Activated T-helper 1 cell treated with Interleukin-2 at 50 U/mL for 16 hours (primary cell): ENCODE results near the gene ARHGEF37.

Experiments
- DNase-seq: peaks from one replicate; pipeline ENCODE4 v3.0.0-alpha.2; 2020; ENCODE audit warnings: low read depth

The ARHGEF37 gene

DNA sequence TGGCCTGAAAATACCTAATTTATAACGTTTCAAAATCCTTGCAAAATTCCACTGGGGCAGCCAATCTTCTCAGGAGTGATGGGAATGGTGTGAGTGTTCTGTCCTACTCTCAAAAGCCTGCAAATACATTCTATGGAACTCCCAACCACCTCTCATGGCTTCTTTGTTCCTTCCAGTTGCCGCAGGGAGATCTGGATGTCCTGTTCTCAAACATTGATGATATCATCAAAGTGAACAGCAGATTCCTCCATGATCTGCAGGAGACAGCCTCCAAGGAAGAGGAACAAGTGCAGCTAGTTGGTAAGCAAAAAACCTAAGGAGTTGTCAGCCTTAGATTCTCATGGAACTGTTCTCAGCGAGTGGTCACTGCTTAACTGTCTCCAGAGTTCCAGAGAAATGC is 19.6 kb downstream of the ARHGEF37 start:
- DNase-seq: no peak

DNA sequence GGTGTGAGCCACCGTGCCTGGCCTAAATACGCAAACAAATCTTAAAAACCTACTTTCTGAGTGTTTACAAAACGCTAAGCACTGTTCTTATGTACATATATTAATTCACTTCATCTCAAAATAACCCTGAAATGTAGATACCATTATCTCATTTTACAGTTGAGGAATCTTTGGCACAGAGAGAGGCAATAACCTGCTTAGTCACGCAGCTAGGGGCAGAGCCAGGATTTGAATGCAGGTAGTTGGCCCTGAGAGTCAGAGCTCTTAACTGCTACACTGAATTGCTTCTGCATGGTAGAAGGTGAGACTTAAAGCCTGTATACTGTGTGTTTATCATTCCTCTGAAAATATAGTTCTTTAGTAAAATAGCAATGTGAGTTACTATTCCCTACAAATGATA is 21.9 kb downstream of the ARHGEF37 start:
- DNase-seq: no peak

GRCh38 chr5:149603920-149604319 is 22.6 kb downstream of the ARHGEF37 start:
- DNase-seq: no peak

DNA sequence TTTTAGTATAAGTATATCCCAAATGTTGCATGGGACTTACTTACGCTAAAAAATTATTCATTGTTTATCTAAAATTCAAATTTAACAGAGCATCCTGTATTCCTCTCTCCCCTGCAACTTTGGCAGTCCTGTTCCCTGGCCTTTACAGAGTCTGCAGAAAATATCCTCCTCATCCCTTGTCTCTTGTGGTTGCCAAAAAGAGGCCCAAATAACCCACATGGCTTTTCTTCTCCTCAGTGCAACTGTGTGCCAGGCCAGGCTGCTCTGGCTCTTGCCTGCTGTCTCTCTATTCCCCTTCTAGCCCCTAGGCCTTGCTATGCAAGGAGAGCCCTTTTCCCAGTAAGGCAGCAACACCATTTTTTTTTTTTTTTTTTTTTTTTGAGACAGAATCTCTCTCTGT is 23.0 kb downstream of the ARHGEF37 start:
- DNase-seq: no peak

GRCh38 chr5:149605354-149605997 is 24.2 kb downstream of the ARHGEF37 start:
- DNase-seq: no peak

GRCh38 chr5:149605998-149606724 is 24.9 kb downstream of the ARHGEF37 start:
- DNase-seq: no peak

DNA sequence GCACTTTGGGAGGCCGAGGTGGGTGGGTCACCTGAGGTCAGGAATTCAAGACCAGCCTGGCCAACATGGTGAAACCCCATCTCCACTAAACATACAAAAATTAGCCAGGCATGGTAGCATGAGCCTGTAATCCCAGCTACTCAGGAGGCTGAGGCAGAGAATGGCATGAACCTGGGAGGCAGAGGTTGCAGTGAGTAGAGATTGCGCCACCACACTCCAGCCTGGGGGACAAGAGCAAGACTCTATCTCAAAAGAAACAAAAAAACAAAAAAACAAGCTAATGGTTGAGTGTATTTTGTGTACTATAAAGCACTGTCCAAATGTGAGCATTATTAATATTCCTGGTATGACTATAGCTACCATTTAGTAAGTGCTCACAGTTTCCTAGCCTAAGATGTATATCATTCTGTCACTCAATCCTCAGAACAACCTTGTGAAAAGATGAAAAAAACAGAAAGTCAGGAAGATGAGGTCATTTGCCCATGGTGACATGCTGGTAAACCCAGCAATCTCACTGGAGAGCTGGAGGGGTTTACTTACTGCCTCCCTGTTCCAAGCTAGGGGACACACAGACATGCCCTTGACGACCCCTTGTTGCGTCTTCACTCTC is 27.7 kb downstream of the ARHGEF37 start:
- DNase-seq: no peak

GRCh38 chr5:149609640-149610219 is 28.4 kb downstream of the ARHGEF37 start:
- no peak for DNase-seq

GRCh38 chr5:149610589-149611255 is 29.4 kb downstream of the ARHGEF37 start:
- no peak for DNase-seq

- no peak for DNase-seq
These were observed 30.0 kb downstream of the ARHGEF37 start for GRCh38 chr5:149611326-149611725.

GRCh38 chr5:149614034-149614907 is 33.0 kb downstream of the ARHGEF37 start:
- DNase-seq: no peak

- DNase-seq: no peak
These were observed 34.7 kb downstream of the ARHGEF37 start for GRCh38 chr5:149615976-149616375.

- no peak for DNase-seq
These were observed 35.5 kb downstream of the ARHGEF37 start for GRCh38 chr5:149616727-149617285.

GRCh38 chr5:149617760-149618306 is 36.5 kb downstream of the ARHGEF37 start:
- no peak for DNase-seq

GRCh38 chr5:149618581-149619248 is 37.4 kb downstream of the ARHGEF37 start:
- no peak for DNase-seq

GRCh38 chr5:149621415-149622098 is 40.3 kb downstream of the ARHGEF37 start:
- DNase-seq: no peak

- no peak for DNase-seq
These were observed 41.2 kb downstream of the ARHGEF37 start for GRCh38 chr5:149622466-149622865.

GRCh38 chr5:149623473-149623872 is 42.2 kb downstream of the ARHGEF37 start:
- no peak for DNase-seq

DNA sequence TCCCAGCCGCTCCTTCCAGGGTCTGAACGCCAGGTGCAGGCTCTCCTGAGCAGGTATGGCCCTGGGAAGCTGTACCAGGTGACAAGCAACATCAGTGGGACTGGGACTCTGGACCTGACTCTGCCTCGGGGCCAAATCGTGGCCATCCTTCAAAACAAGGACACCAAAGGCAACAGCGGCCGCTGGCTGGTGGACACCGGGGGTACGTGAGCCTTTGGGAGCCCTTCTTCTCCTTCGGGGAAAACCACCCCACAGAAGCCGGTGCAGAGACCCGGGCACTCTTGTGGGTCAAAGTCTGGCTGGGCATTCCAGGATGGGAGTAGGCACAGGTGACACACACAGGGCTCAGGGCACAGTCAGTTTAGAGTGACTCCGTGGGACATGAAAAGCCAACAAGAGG is 45.8 kb downstream of the ARHGEF37 start:
- DNase-seq: no peak

DNA sequence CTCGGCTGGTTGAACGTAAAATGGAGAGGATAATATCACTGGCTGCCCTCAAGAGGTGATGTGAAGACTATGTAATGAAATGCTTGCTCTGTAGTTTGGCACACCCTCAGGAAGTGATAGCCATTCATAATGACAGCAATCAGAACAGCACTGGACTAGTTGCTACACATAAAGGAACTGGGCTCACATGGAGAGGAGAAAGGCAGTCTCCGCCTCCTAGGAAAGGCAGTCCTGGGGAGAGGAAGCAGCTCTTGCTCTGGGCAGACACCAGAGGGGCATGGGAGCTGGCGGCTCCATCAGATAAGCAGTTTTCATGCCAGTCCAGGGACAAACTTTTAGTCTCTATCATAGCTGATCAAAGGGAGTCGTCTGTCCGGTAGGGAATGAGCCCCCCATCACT is 46.9 kb downstream of the ARHGEF37 start:
- DNase-seq: no peak
